SK-N-SH (cell line): ENCODE results near the gene RAPGEF4. TPM values are rescaled to one million over a fixed set of nuclear protein-coding genes. Genes with fewer than 3 reads are reported as not detected.

Experiments used
- CTCF ChIA-PET: fragments of 300-600, 350-600 bp; formaldehyde crosslinking; extraction: SDS; loops from one replicate; lab custom pipeline; 2021; lab: Yijun Ruan, JAX
- POLR2A ChIA-PET: fragments of 350-600 bp; sonication (Branson Sonifier 250); formaldehyde crosslinking; extraction: SDS; loops from one replicate; lab custom pipeline; 2020; ENCODE audit warnings: antibody characterized with exemption, inconsistent platforms; lab: Yijun Ruan, JAX
- DNase-seq: peaks from one replicate; pipeline ENCODE4 v3.0.0; 2012
- H2AFZ ChIP-seq: fragments of 200-600 bp; sonication (generic); 2 replicates; pipeline ENCODE4 v1.8.1; 2016; ENCODE audit warnings: antibody characterized with exemption, mild to moderate bottlenecking, low read depth
- H3F3A ChIP-seq: fragments of 200-600 bp; sonication (generic); replicated peaks from 2 replicates; pipeline ENCODE3; 2016; ENCODE audit warnings: antibody characterized with exemption, mild to moderate bottlenecking; ENCODE audit not compliant: insufficient read depth
- H3K27ac ChIP-seq, 2 experiments: fragments of 200-500 bp in 1 of 2; fragments of 200-600 bp in 1 of 2; sonication (Bioruptor generic) in 1 of 2; sonication (generic), shearing (Covaris generic) in 1 of 2; 2 replicates each; pipeline versions ENCODE4 v1.5.1 to v1.6.1; 2014 to 2016; ENCODE audit warnings: low read depth in 2 of 2, inconsistent platforms in 1 of 2, low read length in 1 of 2, mild to moderate bottlenecking in 1 of 2, mixed read lengths in 1 of 2
- H3K27me3 ChIP-seq: fragments of 200-600 bp; sonication (generic), shearing (Covaris generic); 2 replicates; pipeline ENCODE4 v1.6.1; 2016; ENCODE audit warnings: mixed run types; ENCODE audit not compliant: insufficient read depth
- H3K36me3 ChIP-seq, 2 experiments: fragments of 200-500 bp in 1 of 2; fragments of 200-600 bp in 1 of 2; sonication (Bioruptor generic) in 1 of 2; sonication (generic) in 1 of 2; replicated peaks in 1 of 2; 2 replicates each; pipeline versions ENCODE3 to v1.5.1; 2014 to 2016; ENCODE audit warnings: low read length in 1 of 2, mild to moderate bottlenecking in 1 of 2; ENCODE audit not compliant: insufficient read depth in 2 of 2, control insufficient read depth in 1 of 2
- H3K4me1 ChIP-seq, 2 experiments: fragments of 200-500 bp in 1 of 2; fragments of 200-600 bp in 1 of 2; sonication (Bioruptor generic) in 1 of 2; sonication (generic), shearing (Covaris generic) in 1 of 2; 2 replicates each; pipeline versions ENCODE4 v1.5.1 to v1.6.1; 2014 to 2016; ENCODE audit warnings: low read depth in 1 of 2, low read length in 1 of 2, mixed run types in 1 of 2; ENCODE audit not compliant: insufficient read depth in 2 of 2, control insufficient read depth in 1 of 2
- H3K4me2 ChIP-seq: fragments of 200-600 bp; sonication (generic), shearing (Covaris generic); 2 replicates; pipeline ENCODE4 v1.6.1; 2017; ENCODE audit warnings: mixed run types
- H3K4me3 ChIP-seq, 2 experiments: fragments of 200-500 bp in 1 of 2; fragments of 200-600 bp in 1 of 2; sonication (Bioruptor generic) in 1 of 2; sonication (generic), shearing (Covaris generic) in 1 of 2; 2 replicates each; pipeline versions ENCODE4 v1.5.1 to v1.8.1; 2014 to 2016; ENCODE audit warnings: low read depth in 2 of 2, inconsistent platforms in 1 of 2, low read length in 1 of 2, mild to moderate bottlenecking in 1 of 2, mixed read lengths in 1 of 2, moderate library complexity in 1 of 2
- H3K79me2 ChIP-seq: fragments of 200-600 bp; sonication (generic); 2 replicates; pipeline ENCODE4 v1.8.1; 2017; ENCODE audit warnings: mild to moderate bottlenecking; ENCODE audit not compliant: insufficient read depth
- H3K9ac ChIP-seq: fragments of 200-600 bp; sonication (generic); 2 replicates; pipeline ENCODE4 v1.6.1; 2017; ENCODE audit warnings: mixed run types
- H3K9me2 ChIP-seq: fragments of 200-600 bp; sonication (generic); 2 replicates; pipeline ENCODE4 v1.6.1; 2017; ENCODE audit warnings: mixed run types
- H3K9me3 ChIP-seq: fragments of 200-600 bp; sonication (generic); 2 replicates; pipeline ENCODE4 v1.6.1; 2017; ENCODE audit warnings: mixed run types, mild to moderate bottlenecking, moderate library complexity
- H4K20me1 ChIP-seq: fragments of 200-600 bp; sonication (generic); 2 replicates; pipeline ENCODE4 v1.6.1; 2017; ENCODE audit warnings: mild to moderate bottlenecking, mixed run types; ENCODE audit not compliant: insufficient read depth
- CHD2 ChIP-seq: fragments of 150-350 bp; IDR thresholded peaks from 2 replicates; pipeline ENCODE4 v1.6.1; 2018; ENCODE audit warnings: low read length; ENCODE audit not compliant: partially characterized antibody
- CTCF ChIP-seq: fragments of 200-600 bp; sonication (generic); IDR thresholded peaks from 2 replicates; pipeline ENCODE4 v1.6.1; 2017; ENCODE audit warnings: antibody characterized with exemption, mild to moderate bottlenecking, moderate library complexity
- ELF1 ChIP-seq: IDR thresholded peaks from 2 replicates; pipeline ENCODE4 v1.4.0; 2012
- EP300 ChIP-seq, 2 experiments: IDR thresholded peaks; 2 replicates each; pipeline versions ENCODE4 v1.4.0 to v1.6.1; 2012; ENCODE audit warnings: borderline replicate concordance in 1 of 2, low read depth in 1 of 2, low read length in 1 of 2
- FOSL2 ChIP-seq: IDR thresholded peaks from 2 replicates; pipeline ENCODE4 v1.4.0; 2012; ENCODE audit warnings: low read depth, mild to moderate bottlenecking, moderate library complexity, borderline replicate concordance
- FOXJ3 ChIP-seq: sonication (generic); formaldehyde crosslinking; IDR thresholded peaks from 2 replicates; pipeline ENCODE4 v1.5.1; 2020; ENCODE audit warnings: mild to moderate bottlenecking, missing genetic modification reagents
- FOXM1 ChIP-seq: IDR thresholded peaks from 2 replicates; pipeline ENCODE4 v1.4.0; 2012; ENCODE audit warnings: low read depth, mild to moderate bottlenecking
- MAX ChIP-seq: IDR thresholded peaks from 2 replicates; pipeline ENCODE4 v1.4.0; 2012; ENCODE audit warnings: low read depth
- MEF2A ChIP-seq: IDR thresholded peaks from 2 replicates; pipeline ENCODE4 v1.4.0; 2012; ENCODE audit warnings: low read depth, borderline replicate concordance
- NFIC ChIP-seq: IDR thresholded peaks from 2 replicates; pipeline ENCODE4 v1.4.0; 2012; ENCODE audit warnings: borderline replicate concordance
- POLR2AphosphoS5 ChIP-seq: IDR thresholded peaks from 2 replicates; pipeline ENCODE4 v1.6.1; 2012; ENCODE audit warnings: low read depth, low read length
- RCOR1 ChIP-seq: fragments of 150-350 bp; IDR thresholded peaks from 2 replicates; pipeline ENCODE4 v1.6.1; 2017; ENCODE audit warnings: antibody characterized with exemption, low read length
- RFX5 ChIP-seq: IDR thresholded peaks from 2 replicates; pipeline ENCODE4 v1.6.1; 2012; ENCODE audit warnings: mild to moderate bottlenecking, improper control_type of control experiment, low read length
- SIN3A ChIP-seq: IDR thresholded peaks from 2 replicates; pipeline ENCODE4 v1.6.1; 2012; ENCODE audit warnings: low read depth, mild to moderate bottlenecking, low read length, moderate library complexity, borderline replicate concordance
- USF2 ChIP-seq: fragments of 150-350 bp; IDR thresholded peaks from 2 replicates; pipeline ENCODE4 v1.6.1; 2017; ENCODE audit warnings: antibody characterized with exemption, low read length, low read depth, borderline replicate concordance
- YY1 ChIP-seq: IDR thresholded peaks from 2 replicates; pipeline ENCODE4 v1.4.0; 2012; ENCODE audit warnings: low read depth, mild to moderate bottlenecking
- WGBS: methylation state at CpG from one replicate; pipeline ENCODE4 v1.1.6; 2017; ENCODE audit warnings: low lambda C conversion rate; 5-methylcytosine and 5-hydroxymethylcytosine counted together
- polyA plus RNA-seq, 3 experiments: library from polyadenylated mRNA; depleted of rRNA; stranded (reverse); fragments of >200 nt; gene quantifications; 2 replicates each; pipeline ENCODE4 v1.2.3, GENCODE V29; 2012
- TF ChIP-seq, protein P1 (sequence below): IDR thresholded peaks from 2 replicates; pipeline ENCODE4; 2012
- TF ChIP-seq, protein P2 (sequence below): IDR thresholded peaks from 2 replicates; pipeline ENCODE4 v1.4.0; 2012; ENCODE audit warnings: low read depth, borderline replicate concordance

The RAPGEF4 gene
- polyA plus RNA-seq, 1 of the 3 experiments (the other 2 are of a cell fraction), result 0.30 TPM

DNA sequence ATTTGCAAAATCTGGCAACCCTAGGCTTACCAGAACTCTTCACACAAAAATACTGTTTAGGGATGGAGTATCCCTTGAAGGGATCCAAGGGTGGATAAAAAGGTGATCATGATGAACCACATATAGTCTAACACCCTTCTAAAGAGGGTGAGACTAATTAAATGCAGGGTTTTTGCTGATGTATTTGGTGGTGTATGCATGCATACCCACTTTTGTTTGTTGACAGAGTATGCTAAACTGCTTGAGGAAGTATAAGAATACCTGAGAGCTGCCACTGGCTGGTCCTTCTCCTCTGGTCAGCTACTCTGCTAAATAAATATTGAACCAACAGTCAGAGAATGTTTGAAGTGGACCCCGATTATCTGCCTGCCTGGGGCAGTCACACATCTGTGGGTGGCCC lies 34.2 kb downstream of the RAPGEF4 start:
- no peaks in the 10 kb centered on the region for H3K9me3 ChIP-seq
- H3K27ac ChIP-seq, result no peak overlapping the region
- H3F3A ChIP-seq, result no peaks in the 10 kb centered on the region
- H3K4me1 ChIP-seq, result no peaks in the 10 kb centered on the region
- no peak overlapping the region for H3K4me2 ChIP-seq
- WGBS, result 36% methylated on average over 1 of the region's 1 CpG
- no peak overlapping the region for H3K9ac ChIP-seq
- H4K20me1 ChIP-seq, result no peaks in the 10 kb centered on the region
- H3K9me2 ChIP-seq, result no peaks in the 10 kb centered on the region
- TF ChIP-seq SIN3A (no peak), RFX5 (no peak), CHD2 (no peak), MEF2A (no peak), USF2 (no peak)
- TF ChIP-seq, protein P1, sequence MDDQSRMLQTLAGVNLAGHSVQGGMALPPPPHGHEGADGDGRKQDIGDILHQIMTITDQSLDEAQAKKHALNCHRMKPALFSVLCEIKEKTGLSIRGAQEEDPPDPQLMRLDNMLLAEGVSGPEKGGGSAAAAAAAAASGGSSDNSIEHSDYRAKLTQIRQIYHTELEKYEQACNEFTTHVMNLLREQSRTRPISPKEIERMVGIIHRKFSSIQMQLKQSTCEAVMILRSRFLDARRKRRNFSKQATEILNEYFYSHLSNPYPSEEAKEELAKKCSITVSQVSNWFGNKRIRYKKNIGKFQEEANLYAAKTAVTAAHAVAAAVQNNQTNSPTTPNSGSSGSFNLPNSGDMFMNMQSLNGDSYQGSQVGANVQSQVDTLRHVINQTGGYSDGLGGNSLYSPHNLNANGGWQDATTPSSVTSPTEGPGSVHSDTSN, result no peak
- 0 out of 2 replicates have a peak, but pooled peaks cover 4% of the 10 kb centered on the region for H3K27me3 ChIP-seq
- DNase-seq, result no peak
- H3K4me3 ChIP-seq, result no peak overlapping the region
- CTCF ChIA-PET, result no interaction called here
- POLR2A ChIA-PET, result no interaction called here
- no peak overlapping the region for H2AFZ ChIP-seq
- no peaks in the 10 kb centered on the region for H3K36me3 ChIP-seq
- H3K79me2 ChIP-seq, result no peaks in the 10 kb centered on the region; the same call in 1 of the 2 replicates

DNA sequence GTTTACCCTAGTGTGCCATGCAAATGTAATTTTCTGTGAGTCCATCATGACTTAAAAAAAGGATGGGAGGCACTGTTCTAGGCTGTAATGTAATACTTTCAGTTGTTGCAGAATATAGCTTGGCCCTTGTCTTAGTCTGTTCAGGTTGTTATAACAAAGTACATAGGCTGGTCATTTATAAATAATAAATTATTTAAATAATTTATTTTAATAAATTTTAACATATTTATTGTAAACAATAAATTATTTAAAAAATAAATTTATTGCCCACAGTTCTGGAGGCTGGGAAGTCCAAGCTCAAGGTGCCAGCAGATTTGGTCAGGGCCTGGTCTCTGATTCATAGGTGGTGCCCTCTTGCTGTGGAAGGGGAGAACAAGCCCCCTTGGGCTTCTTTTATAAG lies 35.2 kb downstream of the RAPGEF4 start:
- ChIA-PET CTCF (interaction anchor here (1.4 kb wide), 2 partner anchors 21 to 36 kb away, joined by 4 to 5 read pairs; no protein-coding TSS in a partner anchor), POLR2A (no interaction called here)
- no peak for DNase-seq

More for the DNA sequence above, 35.2 kb downstream of the RAPGEF4 start:
- Histone ChIP-seq H3K27ac (no peak overlapping the region), H3K36me3 (no peaks in the 10 kb centered on the region), H4K20me1 (no peaks in the 10 kb centered on the region), H3K9me3 (no peaks in the 10 kb centered on the region), H2AFZ (no peak overlapping the region), H3K27me3 (0 out of 2 replicates have a peak, but pooled peaks cover 4% of the 10 kb centered on the region), H3K4me1 (no peaks in the 10 kb centered on the region), H3K9me2 (no peaks in the 10 kb centered on the region), H3F3A (no peaks in the 10 kb centered on the region), H3K9ac (no peak overlapping the region), H3K4me3 (no peak overlapping the region), H3K79me2 (no peaks in the 10 kb centered on the region; the same call in 1 of the 2 replicates), H3K4me2 (no peak overlapping the region)
- TF ChIP-seq POLR2AphosphoS5 (no peak), ELF1 (no peak), RCOR1 (no peak), CTCF (no peak), EP300 (IDR thresholded peaks at IDR 0.05; ENCODE audit: borderline replicate concordance in 1 of 2, low read depth in 1 of 2, low read length in 1 of 2) (no peak), NFIC (no peak), FOSL2 (no peak), FOXM1 (no peak), FOXJ3 (CRISPR knock-in tag) (no peak), MAX (no peak), YY1 (no peak), RFX5 (no peak)
- TF ChIP-seq, protein P1, result no peak
- TF ChIP-seq, protein P2, sequence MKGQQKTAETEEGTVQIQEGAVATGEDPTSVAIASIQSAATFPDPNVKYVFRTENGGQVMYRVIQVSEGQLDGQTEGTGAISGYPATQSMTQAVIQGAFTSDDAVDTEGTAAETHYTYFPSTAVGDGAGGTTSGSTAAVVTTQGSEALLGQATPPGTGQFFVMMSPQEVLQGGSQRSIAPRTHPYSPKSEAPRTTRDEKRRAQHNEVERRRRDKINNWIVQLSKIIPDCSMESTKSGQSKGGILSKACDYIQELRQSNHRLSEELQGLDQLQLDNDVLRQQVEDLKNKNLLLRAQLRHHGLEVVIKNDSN, result no peak
